PC-3 (cell line): ENCODE results near the gene MPP2. TPM values are rescaled to one million over a fixed set of nuclear protein-coding genes. Genes with fewer than 3 reads are reported as not detected.

Experiments
- ATAC-seq: fragments of 200-7000 bp; cut with Tn5 transposase; 2 replicates; pipeline ENCODE4 v1.9.1; 2020; ENCODE audit warnings: mild to moderate bottlenecking, moderate library complexity
- BruUV-seq: library from RNA; stranded (reverse); fragments of 400-500 nt; replicated peaks from 2 replicates; lab custom pipeline; 2021; lab: Mats Ljungman, UMichigan
- CTCF ChIA-PET: fragments of 300-600 bp; sonication (Branson Sonifier 250); formaldehyde crosslinking; loops from one replicate; lab custom pipeline; 2022; ENCODE audit warnings: antibody characterized with exemption; lab: Charles Lee
- POLR2A ChIA-PET: fragments of 300-600 bp; sonication (Branson Sonifier 250); formaldehyde crosslinking; loops from one replicate; lab custom pipeline; 2022; ENCODE audit warnings: antibody characterized with exemption; ENCODE audit not compliant: unreplicated experiment; lab: Charles Lee
- DNase-seq: peaks from one replicate; pipeline ENCODE4 v3.0.0-alpha.2; 2015
- H2AFZ ChIP-seq: fragments of 300-600 bp; sonication (generic); 2 replicates; pipeline ENCODE4 v1.6.0; 2016; ENCODE audit warnings: antibody characterized with exemption, low read length
- H3F3A ChIP-seq: fragments of 300-600 bp; sonication (generic); one replicate; pipeline ENCODE4 v1.6.0; 2017; ENCODE audit warnings: antibody characterized with exemption, low read length, control low read depth, mild to moderate bottlenecking; ENCODE audit not compliant: unreplicated experiment
- H3K27ac ChIP-seq: fragments of 300-600 bp; sonication (generic); 2 replicates; pipeline ENCODE4 v1.5.1; 2016; ENCODE audit warnings: mild to moderate bottlenecking, low read length
- H3K27me3 ChIP-seq: fragments of 300-600 bp; sonication (generic); 2 replicates; pipeline ENCODE4 v1.6.1; 2016; ENCODE audit warnings: low read length, mixed read lengths
- H3K36me3 ChIP-seq: fragments of 300-600 bp; sonication (generic); 2 replicates; pipeline ENCODE4 v1.6.1; 2016; ENCODE audit warnings: low read depth, mixed run types, low read length, mixed read lengths
- H3K4me1 ChIP-seq: fragments of 300-600 bp; sonication (generic); 2 replicates; pipeline ENCODE4 v1.5.1; 2016; ENCODE audit warnings: low read length; ENCODE audit not compliant: insufficient read depth
- H3K4me2 ChIP-seq: fragments of 300-600 bp; sonication (generic); 2 replicates; pipeline ENCODE4 v1.6.0; 2016; ENCODE audit warnings: low read length
- H3K4me3 ChIP-seq: fragments of 300-600 bp; sonication (generic); 2 replicates; pipeline ENCODE4 v1.5.1; 2016; ENCODE audit warnings: mild to moderate bottlenecking, low read length, mixed read lengths
- H3K79me2 ChIP-seq: fragments of 300-600 bp; sonication (generic); 2 replicates; pipeline ENCODE4 v1.6.1; 2017; ENCODE audit warnings: low read length, mixed read lengths
- H3K9ac ChIP-seq: fragments of 300-600 bp; sonication (generic); 2 replicates; pipeline ENCODE4 v1.6.0; 2016; ENCODE audit warnings: mild to moderate bottlenecking, low read length
- H3K9me2 ChIP-seq: fragments of 300-600 bp; sonication (generic); replicated peaks from 2 replicates; pipeline ENCODE4 v1.6.1; 2016; ENCODE audit warnings: mixed run types, low read length, mixed read lengths
- H3K9me3 ChIP-seq: fragments of 300-600 bp; sonication (generic); 2 replicates; pipeline ENCODE4 v1.6.1; 2016; ENCODE audit warnings: low read length, mixed read lengths
- H4K20me1 ChIP-seq: fragments of 300-600 bp; sonication (generic); 2 replicates; pipeline ENCODE4 v1.6.1; 2016; ENCODE audit warnings: low read length, mixed read lengths
- EZH2 ChIP-seq: fragments of 300-600 bp; sonication (generic); IDR thresholded peaks from one replicate; pipeline ENCODE4 v1.6.1; 2017; ENCODE audit warnings: antibody characterized with exemption, mild to moderate bottlenecking, low read length; ENCODE audit not compliant: unreplicated experiment
- EZH2phosphoT487 ChIP-seq: fragments of 300-600 bp; sonication (generic); IDR thresholded peaks from 2 replicates; pipeline ENCODE4 v1.6.1; 2018; ENCODE audit warnings: mild to moderate bottlenecking, antibody characterized with exemption, low read length, borderline replicate concordance
- intact Hi-C: fragments of 100-400 bp; cut with micrococcal nuclease; formaldehyde crosslinking; loops from 2 replicates; pipeline ENCODE4 v1.9.0; 2023
- total RNA-seq: library from RNA; depleted of rRNA; stranded (reverse); fragments of >200 nt; gene quantifications from 2 replicates; pipeline ENCODE4 v1.2.3, GENCODE V29; 2014
- TF ChIP-seq, protein P1 (sequence below): fragments of 300-600 bp; sonication (generic); conservative IDR thresholded peaks from 2 replicates; pipeline ENCODE4 v1.5.1; 2017; ENCODE audit warnings: antibody characterized with exemption, low read depth, mild to moderate bottlenecking, low read length

The MPP2 gene
- total RNA-seq, 1 experiment from 2014 or later, result 8.2 TPM

DNA sequence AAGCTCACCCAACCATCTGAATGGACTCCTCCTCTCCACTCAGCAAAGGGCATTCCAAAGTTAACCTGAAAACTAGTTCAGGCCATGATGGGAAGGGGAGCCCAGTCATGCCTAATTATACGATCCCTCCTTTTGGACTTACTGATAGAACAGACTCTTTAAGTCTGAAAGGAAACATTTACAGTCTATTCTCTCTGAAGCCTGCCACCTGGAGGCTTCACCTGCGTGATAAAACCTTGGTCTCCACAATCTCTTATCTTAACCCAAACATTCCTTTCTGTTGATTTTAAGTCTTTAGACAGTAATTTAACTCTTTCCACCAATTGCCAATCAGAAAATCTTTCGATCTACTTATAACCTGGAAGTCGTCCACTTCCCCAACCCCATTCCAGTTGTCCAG, 9.0 kb upstream of the MPP2 start:
- no TSS peak for BruUV-seq
- POLR2A ChIA-PET, result no interaction called here
- no peak for DNase-seq
- ATAC-seq, result no peak
- Histone ChIP-seq H3K9me2 (no peaks in the 10 kb centered on the region), H3K79me2 (no peaks in the 10 kb centered on the region), H3K4me2 (no peak overlapping the region), H3F3A (no peaks in the 10 kb centered on the region), H3K36me3 (no peaks in the 10 kb centered on the region), H3K9ac (no peak overlapping the region), H3K9me3 (no peaks in the 10 kb centered on the region), H3K4me1 (no peaks in the 10 kb centered on the region), H2AFZ (no peak overlapping the region), H3K4me3 (no peak overlapping the region), H3K27me3 (peaks cover 21% of the 10 kb centered on the region; the same call in 1 of the 2 replicates), H3K27ac (no peak overlapping the region), H4K20me1 (no peaks in the 10 kb centered on the region)
- CTCF ChIA-PET, result no interaction called here
- intact Hi-C loops, result no loop called here
- TF ChIP-seq, protein P1, sequence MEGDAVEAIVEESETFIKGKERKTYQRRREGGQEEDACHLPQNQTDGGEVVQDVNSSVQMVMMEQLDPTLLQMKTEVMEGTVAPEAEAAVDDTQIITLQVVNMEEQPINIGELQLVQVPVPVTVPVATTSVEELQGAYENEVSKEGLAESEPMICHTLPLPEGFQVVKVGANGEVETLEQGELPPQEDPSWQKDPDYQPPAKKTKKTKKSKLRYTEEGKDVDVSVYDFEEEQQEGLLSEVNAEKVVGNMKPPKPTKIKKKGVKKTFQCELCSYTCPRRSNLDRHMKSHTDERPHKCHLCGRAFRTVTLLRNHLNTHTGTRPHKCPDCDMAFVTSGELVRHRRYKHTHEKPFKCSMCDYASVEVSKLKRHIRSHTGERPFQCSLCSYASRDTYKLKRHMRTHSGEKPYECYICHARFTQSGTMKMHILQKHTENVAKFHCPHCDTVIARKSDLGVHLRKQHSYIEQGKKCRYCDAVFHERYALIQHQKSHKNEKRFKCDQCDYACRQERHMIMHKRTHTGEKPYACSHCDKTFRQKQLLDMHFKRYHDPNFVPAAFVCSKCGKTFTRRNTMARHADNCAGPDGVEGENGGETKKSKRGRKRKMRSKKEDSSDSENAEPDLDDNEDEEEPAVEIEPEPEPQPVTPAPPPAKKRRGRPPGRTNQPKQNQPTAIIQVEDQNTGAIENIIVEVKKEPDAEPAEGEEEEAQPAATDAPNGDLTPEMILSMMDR, result no peak
- TF ChIP-seq EZH2 (no peak), EZH2phosphoT487 (no peak)

- no peak overlapping the region for H3K4me2 ChIP-seq
- POLR2A ChIA-PET, result no interaction called here
- no peaks in the 10 kb centered on the region for H3K4me1 ChIP-seq
- no peak overlapping the region for H2AFZ ChIP-seq
- no peaks in the 10 kb centered on the region for H3K9me3 ChIP-seq
- H4K20me1 ChIP-seq, result no peaks in the 10 kb centered on the region
- no peak overlapping the region for H3K27ac ChIP-seq
- no peak for TF ChIP-seq EZH2phosphoT487
- no peak for TF ChIP-seq EZH2
- TF ChIP-seq, protein P1, result no peak
- H3K79me2 ChIP-seq, result no peaks in the 10 kb centered on the region
- H3K9me2 ChIP-seq, result no peaks in the 10 kb centered on the region
- DNase-seq (no peak), ATAC-seq (no peak)
- H3F3A ChIP-seq, result no peaks in the 10 kb centered on the region
- H3K36me3 ChIP-seq, result no peaks in the 10 kb centered on the region
- BruUV-seq, result no TSS peak
- H3K27me3 ChIP-seq, result peaks cover 21% of the 10 kb centered on the region; the same call in 1 of the 2 replicates
- intact Hi-C loops, result no loop called here
- H3K9ac ChIP-seq, result no peak overlapping the region
- CTCF ChIA-PET, result no interaction called here
- H3K4me3 ChIP-seq, result no peak overlapping the region
Measured at GRCh38 chr17:43915559-43915958, 8.2 kb upstream of the MPP2 start.

GRCh38 chr17:43914451-43914850, 7.1 kb upstream of the MPP2 start:
- H3K4me1 ChIP-seq, result no peaks in the 10 kb centered on the region
- ATAC-seq, result no peak
- no peak overlapping the region for H3K4me3 ChIP-seq
- no peaks in the 10 kb centered on the region for H3F3A ChIP-seq
- CTCF ChIA-PET, result no interaction called here
- no peak overlapping the region for H3K4me2 ChIP-seq
- H3K36me3 ChIP-seq, result no peaks in the 10 kb centered on the region
- intact Hi-C loops, result no loop called here
- POLR2A ChIA-PET, result interaction anchor here (0.6 kb wide), 1 partner anchor 92 kb away, joined by 4 read pairs; no protein-coding TSS in a partner anchor
- H3K79me2 ChIP-seq, result no peaks in the 10 kb centered on the region
- H4K20me1 ChIP-seq, result no peaks in the 10 kb centered on the region
- no peak overlapping the region for H3K27ac ChIP-seq
- no peak overlapping the region for H2AFZ ChIP-seq
- BruUV-seq, result no TSS peak
- no peak for DNase-seq
- peaks cover 21% of the 10 kb centered on the region; the same call in 1 of the 2 replicates for H3K27me3 ChIP-seq
- no peaks in the 10 kb centered on the region for H3K9me3 ChIP-seq
- H3K9me2 ChIP-seq, result no peaks in the 10 kb centered on the region
- H3K9ac ChIP-seq, result no peak overlapping the region
- no peak for TF ChIP-seq EZH2
